Measurements from ENCODE around the gene GADD45B. TPM values are rescaled to one million over a fixed set of nuclear protein-coding genes. Genes with fewer than 3 reads are reported as not detected.

The GADD45B gene
- total and polyA plus RNA-seq, 8 donors = 7.5 to 73.5 (median 14.4) TPM

- peak overlapping the region; percentile 87 to 90 for H3K27ac ChIP-seq
- peaks cover 9 to 25% of the 10 kb centered on the region in 2 donors for H3K4me1 ChIP-seq
- TF ChIP-seq, protein P1, sequence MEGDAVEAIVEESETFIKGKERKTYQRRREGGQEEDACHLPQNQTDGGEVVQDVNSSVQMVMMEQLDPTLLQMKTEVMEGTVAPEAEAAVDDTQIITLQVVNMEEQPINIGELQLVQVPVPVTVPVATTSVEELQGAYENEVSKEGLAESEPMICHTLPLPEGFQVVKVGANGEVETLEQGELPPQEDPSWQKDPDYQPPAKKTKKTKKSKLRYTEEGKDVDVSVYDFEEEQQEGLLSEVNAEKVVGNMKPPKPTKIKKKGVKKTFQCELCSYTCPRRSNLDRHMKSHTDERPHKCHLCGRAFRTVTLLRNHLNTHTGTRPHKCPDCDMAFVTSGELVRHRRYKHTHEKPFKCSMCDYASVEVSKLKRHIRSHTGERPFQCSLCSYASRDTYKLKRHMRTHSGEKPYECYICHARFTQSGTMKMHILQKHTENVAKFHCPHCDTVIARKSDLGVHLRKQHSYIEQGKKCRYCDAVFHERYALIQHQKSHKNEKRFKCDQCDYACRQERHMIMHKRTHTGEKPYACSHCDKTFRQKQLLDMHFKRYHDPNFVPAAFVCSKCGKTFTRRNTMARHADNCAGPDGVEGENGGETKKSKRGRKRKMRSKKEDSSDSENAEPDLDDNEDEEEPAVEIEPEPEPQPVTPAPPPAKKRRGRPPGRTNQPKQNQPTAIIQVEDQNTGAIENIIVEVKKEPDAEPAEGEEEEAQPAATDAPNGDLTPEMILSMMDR (IDR thresholded peaks at IDR 0.05) = no peak
- ATAC-seq = peak; percentile 2
- no peaks in the 10 kb centered on the region for H3K9me3 ChIP-seq
- peaks cover 0 to 16% of the 10 kb centered on the region in 2 donors for H3K36me3 ChIP-seq
- DNase-seq = peak in 2 of 4 donors; percentile 57 to 90
- H3K27me3 ChIP-seq = no peaks in the 10 kb centered on the region
- H3K4me3 ChIP-seq = peak overlapping the region; percentile 92 to 97
- intact Hi-C loops (cut with DNase I) = loop anchor here in 1 of 2 donors (10.0 kb wide), 2 partner anchors 98 to 128 kb away; no protein-coding TSS in a partner anchor
Observed at GRCh38 chr19:2477141-2477710, 1.3 kb downstream of the GADD45B start.

DNA sequence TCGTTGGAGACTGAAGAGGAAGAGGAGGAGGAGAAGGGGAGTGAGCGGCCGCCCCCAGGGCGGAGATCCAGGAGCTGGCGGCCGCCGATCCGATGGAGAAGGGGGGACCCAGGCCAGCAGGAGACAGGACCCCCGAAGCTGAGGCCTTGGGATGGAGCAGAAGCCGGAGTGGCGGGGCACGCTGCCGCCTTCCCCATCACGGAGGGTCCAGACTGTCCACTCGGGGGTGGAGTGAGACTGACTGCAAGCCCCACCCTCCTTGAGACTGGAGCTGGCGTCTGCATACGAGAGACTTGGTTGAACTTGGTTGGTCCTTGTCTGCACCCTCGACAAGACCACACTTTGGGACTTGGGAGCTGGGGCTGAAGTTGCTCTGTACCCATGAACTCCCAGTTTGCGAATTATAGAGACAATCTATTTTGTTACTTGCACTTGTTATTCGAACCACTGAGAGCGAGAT lies 1.8 kb downstream of the GADD45B start:
- Histone ChIP-seq H3K9me3 (peaks cover 0 to under 1% of the 10 kb centered on the region in 2 donors), H3K27me3 (no peaks in the 10 kb centered on the region), H3K36me3 (peaks cover 0 to 16% of the 10 kb centered on the region in 2 donors), H3K27ac (peak overlapping the region; percentile 87 to 90), H3K4me3 (peak overlapping the region; percentile 92 to 97), H3K4me1 (peaks cover 9 to 25% of the 10 kb centered on the region in 2 donors)
- ATAC-seq (peak; percentile 4), DNase-seq (peak in 1 of 4 donors; percentile 68)
- TF ChIP-seq, protein P1 (IDR thresholded peaks at IDR 0.05) = no peak
- intact Hi-C loops (cut with DNase I) = loop anchor here in 1 of 2 donors (10.0 kb wide), 2 partner anchors 97 to 127 kb away; no protein-coding TSS in a partner anchor

DNA sequence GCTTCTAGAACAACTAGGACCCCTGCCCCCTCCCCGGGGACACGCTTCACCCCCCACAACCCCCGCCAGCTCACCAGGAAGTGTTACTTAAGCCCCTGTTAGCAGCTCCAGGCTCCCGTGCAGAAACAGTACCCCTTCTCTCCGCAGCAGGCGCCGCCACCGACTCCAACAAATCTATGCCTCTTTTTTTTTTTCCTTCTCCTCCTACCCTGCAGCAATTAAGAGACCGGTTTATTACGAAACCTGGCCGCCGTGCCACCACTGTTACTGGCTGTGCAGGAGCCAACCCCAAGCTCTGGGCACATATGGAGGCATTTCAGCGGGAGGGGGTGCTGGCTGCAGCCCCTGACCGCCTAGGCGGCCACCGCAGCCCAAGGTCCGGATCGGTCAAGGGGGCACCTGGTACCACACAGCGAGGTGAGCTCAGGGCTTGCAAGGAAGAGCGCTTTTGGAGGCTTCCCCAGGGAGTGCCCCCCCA lies 2.4 kb downstream of the GADD45B start:
- ATAC-seq (peak; percentile 17), DNase-seq (peak in 3 of 4 donors; percentile 61 to 81 (median 81))
- Histone ChIP-seq H3K4me1 (peaks cover 9 to 25% of the 10 kb centered on the region in 2 donors), H3K27ac (peak overlapping the region; percentile 87 to 90), H3K9me3 (peaks cover 0 to 6% of the 10 kb centered on the region in 2 donors), H3K27me3 (no peaks in the 10 kb centered on the region), H3K4me3 (peak overlapping the region; percentile 92 to 97), H3K36me3 (peaks cover 0 to 16% of the 10 kb centered on the region in 2 donors)
- intact Hi-C loops (cut with DNase I) = loop anchor here in 1 of 2 donors (10.0 kb wide), 2 partner anchors 96 to 126 kb away; no protein-coding TSS in a partner anchor
- TF ChIP-seq, protein P1 (IDR thresholded peaks at IDR 0.05) = peak in 1 of 2 donors; percentile 47

DNA sequence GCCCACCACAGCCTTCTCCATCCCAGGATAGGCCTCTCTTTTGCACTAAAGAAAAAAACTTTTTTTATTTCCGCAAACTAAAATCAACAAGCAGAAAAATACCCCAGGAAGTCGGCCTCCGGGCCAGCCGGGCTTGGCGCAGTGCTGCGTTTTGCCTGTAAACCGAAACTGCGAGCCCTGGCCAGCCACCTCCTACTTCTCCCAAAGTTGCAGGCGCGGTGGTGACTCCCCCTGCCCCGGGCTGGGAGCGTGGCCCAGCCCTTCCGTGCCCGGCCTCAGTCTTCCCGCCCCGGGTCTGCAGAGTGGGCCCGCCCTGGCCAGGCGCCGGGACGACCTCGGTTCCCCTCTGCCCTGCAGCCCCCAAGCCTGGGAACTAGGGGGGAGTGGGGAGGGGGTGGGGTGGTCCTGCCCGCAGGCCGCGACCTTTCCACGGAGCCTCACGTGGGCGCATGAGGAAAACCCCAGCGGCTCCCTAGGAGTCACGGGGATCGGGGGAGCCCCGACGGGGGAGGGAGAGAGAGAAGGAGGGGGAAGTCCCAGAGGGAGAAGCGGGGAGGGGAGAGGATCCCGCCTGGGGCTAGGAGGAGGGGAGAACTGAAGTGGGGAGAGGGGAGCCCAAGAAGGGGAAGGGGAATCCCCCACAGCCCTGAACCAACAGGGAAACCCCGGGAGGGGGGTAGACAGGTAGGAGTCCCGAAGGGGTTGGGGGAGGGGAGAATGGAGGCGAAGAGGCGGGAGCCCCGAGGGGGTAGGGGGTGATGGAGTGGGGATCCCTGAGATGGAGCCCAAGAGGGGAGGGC lies 3.0 kb downstream of the GADD45B start:
- ATAC-seq = peak; percentile 46

More for the DNA sequence above, 3.0 kb downstream of the GADD45B start:
- intact Hi-C loops (cut with DNase I) = loop anchor here in 1 of 2 donors (10.0 kb wide), 2 partner anchors 96 to 126 kb away; no protein-coding TSS in a partner anchor
- peak overlapping the region; percentile 87 to 90 for H3K27ac ChIP-seq
- peaks cover 9 to 25% of the 10 kb centered on the region in 2 donors for H3K4me1 ChIP-seq
- H3K27me3 ChIP-seq = no peaks in the 10 kb centered on the region
- H3K4me3 ChIP-seq = peak overlapping the region; percentile 92 to 97
- peaks cover 0 to 12% of the 10 kb centered on the region in 2 donors for H3K9me3 ChIP-seq
- H3K36me3 ChIP-seq = peaks cover 0 to 16% of the 10 kb centered on the region in 2 donors
- TF ChIP-seq, protein P1 (IDR thresholded peaks at IDR 0.05) = no peak
- DNase-seq = peak in 3 of 4 donors; percentile 83 to 93 (median 88)

Data from left lung (tissue), 10 donors.